Thyroid gland (tissue), 4 donors: Measurements from ENCODE around the gene SIPA1L3.

Source experiments
- POLR2A ChIP-seq, 2 donors: fragments of 450-650 bp; IDR thresholded peaks; one replicate each; pipeline ENCODE4 v1.6.1; 2017; ENCODE audit warnings: antibody characterized with exemption in 2 of 2, mild to moderate bottlenecking in 2 of 2, moderate library complexity in 1 of 2
- TF ChIP-seq, protein P1 (sequence below), 6 experiments: fragments of 200-600 bp in 3 of 6; fragments of 450-650 bp in 3 of 6; sonication (generic) in 3 of 6; IDR thresholded peaks; one replicate each; pipeline ENCODE4 v1.5.1; 2016 to 2019; ENCODE audit warnings: antibody characterized with exemption in 6 of 6, mild to moderate bottlenecking in 2 of 6, inconsistent platforms in 1 of 6, moderate library complexity in 1 of 6

DNA sequence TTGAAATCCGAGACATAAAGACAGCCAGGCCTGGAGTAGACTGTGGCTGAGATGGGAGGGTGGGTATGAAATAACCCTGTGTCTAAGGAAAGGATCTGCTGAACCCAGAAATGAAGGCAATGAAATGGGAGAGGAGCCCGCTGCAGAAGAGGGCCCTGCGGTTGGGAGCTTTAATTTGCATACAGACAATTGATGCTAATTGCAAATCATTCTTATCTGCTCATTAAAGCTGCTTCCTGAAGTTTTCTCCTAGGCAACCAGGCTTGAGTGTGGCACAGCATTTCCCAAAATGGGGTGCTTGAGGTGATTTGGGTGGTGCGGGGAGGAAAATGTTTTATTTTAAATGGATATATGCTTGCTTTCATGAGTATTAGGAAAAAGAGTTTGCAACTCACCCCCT, 261.6 kb downstream of the SIPA1L3 start:
- no peak for TF ChIP-seq POLR2A (IDR thresholded peaks at IDR 0.05)
- TF ChIP-seq, protein P1, sequence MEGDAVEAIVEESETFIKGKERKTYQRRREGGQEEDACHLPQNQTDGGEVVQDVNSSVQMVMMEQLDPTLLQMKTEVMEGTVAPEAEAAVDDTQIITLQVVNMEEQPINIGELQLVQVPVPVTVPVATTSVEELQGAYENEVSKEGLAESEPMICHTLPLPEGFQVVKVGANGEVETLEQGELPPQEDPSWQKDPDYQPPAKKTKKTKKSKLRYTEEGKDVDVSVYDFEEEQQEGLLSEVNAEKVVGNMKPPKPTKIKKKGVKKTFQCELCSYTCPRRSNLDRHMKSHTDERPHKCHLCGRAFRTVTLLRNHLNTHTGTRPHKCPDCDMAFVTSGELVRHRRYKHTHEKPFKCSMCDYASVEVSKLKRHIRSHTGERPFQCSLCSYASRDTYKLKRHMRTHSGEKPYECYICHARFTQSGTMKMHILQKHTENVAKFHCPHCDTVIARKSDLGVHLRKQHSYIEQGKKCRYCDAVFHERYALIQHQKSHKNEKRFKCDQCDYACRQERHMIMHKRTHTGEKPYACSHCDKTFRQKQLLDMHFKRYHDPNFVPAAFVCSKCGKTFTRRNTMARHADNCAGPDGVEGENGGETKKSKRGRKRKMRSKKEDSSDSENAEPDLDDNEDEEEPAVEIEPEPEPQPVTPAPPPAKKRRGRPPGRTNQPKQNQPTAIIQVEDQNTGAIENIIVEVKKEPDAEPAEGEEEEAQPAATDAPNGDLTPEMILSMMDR (IDR thresholded peaks at IDR 0.05), result no peak
